ENCODE data around the gene TBCCD1. TPM values are rescaled to one million over a fixed set of nuclear protein-coding genes. Genes with fewer than 3 reads are reported as not detected.

The TBCCD1 gene
- total and polyA plus RNA-seq, 2 of the 8 experiments (the other 6 are each of a cell fraction or from before 2014, with no cell fraction given) = 11.3 to 13.9 TPM

GRCh38 chr3:186540835-186541226 lies 26.3 kb downstream of the TBCCD1 start (continued):
- TF ChIP-seq CHD7 (IDR thresholded peaks at IDR 0.05; ENCODE audit: insufficient replicate concordance, low read length) (no peak), POU5F1 (IDR thresholded peaks at IDR 0.05; ENCODE audit: low read depth, low read length) (no peak), SIRT6 (IDR thresholded peaks at IDR 0.05; ENCODE audit: low read length) (no peak), ATF3 (IDR thresholded peaks at IDR 0.05; ENCODE audit: insufficient read depth, low read depth, low read length) (no peak), ASH2L (IDR thresholded peaks at IDR 0.05; ENCODE audit: low read length) (no peak)
